IMR-90 (cell line): Measurements from ENCODE around the gene PSMD6. TPM values are rescaled to one million over a fixed set of nuclear protein-coding genes. Genes with fewer than 3 reads are reported as not detected.

Experiments used
- ATAC-seq: fragments of 200-7000 bp; cut with Tn5 transposase; 2 replicates; pipeline ENCODE4 v1.9.1; 2020; ENCODE audit warnings: low read depth, mild to moderate bottlenecking, moderate library complexity
- BruUV-seq: library from RNA; stranded (reverse); fragments of 400-500 nt; replicated peaks from 2 replicates; lab custom pipeline; 2021; lab: Mats Ljungman, UMichigan
- CTCF ChIA-PET: fragments of 300-600 bp; formaldehyde crosslinking; extraction: SDS; loops from one replicate; lab custom pipeline; 2021; ENCODE audit warnings: antibody characterized with exemption; lab: Yijun Ruan, JAX
- POLR2A ChIA-PET: fragments of 300-600 bp; sonication (Branson Sonifier 250); formaldehyde crosslinking; loops from one replicate; lab custom pipeline; 2022; ENCODE audit warnings: antibody characterized with exemption; ENCODE audit not compliant: unreplicated experiment; lab: Charles Lee
- DNase-seq: peaks from one replicate; pipeline ENCODE4 v3.0.0; 2013
- H2AFZ ChIP-seq: replicated peaks from 2 replicates; pipeline ENCODE3; 2013; ENCODE audit warnings: low read length, mild to moderate bottlenecking; ENCODE audit not compliant: poor library complexity
- H2AK5ac ChIP-seq: 2 replicates; pipeline ENCODE4 v1.6.1; 2013; ENCODE audit warnings: low read depth, low read length, inconsistent platforms
- H2AK9ac ChIP-seq: replicated peaks from 2 replicates; pipeline ENCODE3; 2013; ENCODE audit warnings: mild to moderate bottlenecking, low read depth, low read length, moderate library complexity; ENCODE audit not compliant: poor library complexity
- H2BK120ac ChIP-seq: 2 replicates; pipeline ENCODE4 v1.6.1; 2013; ENCODE audit warnings: low read depth, low read length, inconsistent platforms
- H2BK15ac ChIP-seq: 3 replicates; pipeline ENCODE4 v1.6.1; 2013; ENCODE audit warnings: low read depth, low read length, inconsistent platforms
- H2BK20ac ChIP-seq: 2 replicates; pipeline ENCODE4 v1.6.1; 2013; ENCODE audit warnings: low read depth, mild to moderate bottlenecking, inconsistent platforms, low read length, moderate library complexity
- H2BK5ac ChIP-seq: 2 replicates; pipeline ENCODE4 v1.6.1; 2013; ENCODE audit warnings: mild to moderate bottlenecking, low read depth, low read length, inconsistent platforms; ENCODE audit not compliant: poor library complexity, severe bottlenecking
- H3K14ac ChIP-seq: replicated peaks from 2 replicates; pipeline ENCODE4 v1.6.1; 2013; ENCODE audit warnings: low read depth, low read length, inconsistent platforms
- H3K18ac ChIP-seq: 2 replicates; pipeline ENCODE4 v1.6.1; 2013; ENCODE audit warnings: low read depth, low read length, control low read depth
- H3K23ac ChIP-seq: 2 replicates; pipeline ENCODE4 v1.6.1; 2013; ENCODE audit warnings: low read depth, low read length, inconsistent platforms
- H3K27ac ChIP-seq: 2 replicates; pipeline ENCODE4 v1.5.1; 2013; ENCODE audit warnings: mild to moderate bottlenecking, control low read depth, low read length; ENCODE audit not compliant: insufficient read depth
- H3K27me3 ChIP-seq: 2 replicates; pipeline ENCODE4 v1.6.1; 2013; ENCODE audit warnings: low read length; ENCODE audit not compliant: control insufficient read depth, insufficient read depth
- H3K36me3 ChIP-seq: 2 replicates; pipeline ENCODE4 v1.6.1; 2013; ENCODE audit warnings: low read length, mixed read lengths; ENCODE audit not compliant: control insufficient read depth, insufficient read depth
- H3K4ac ChIP-seq: 2 replicates; pipeline ENCODE4 v1.6.1; 2013; ENCODE audit warnings: low read depth, low read length, inconsistent platforms
- H3K4me1 ChIP-seq: 2 replicates; pipeline ENCODE4 v1.6.1; 2013; ENCODE audit warnings: low read length, mixed read lengths; ENCODE audit not compliant: control insufficient read depth, insufficient read depth
- H3K4me2 ChIP-seq: 2 replicates; pipeline ENCODE4 v1.6.1; 2013; ENCODE audit warnings: low read depth, mild to moderate bottlenecking, control low read depth, low read length, moderate library complexity
- H3K4me3 ChIP-seq: 2 replicates; pipeline ENCODE4 v1.5.1; 2013; ENCODE audit warnings: low read depth, mild to moderate bottlenecking, control low read depth, low read length, moderate library complexity; ENCODE audit not compliant: insufficient read depth
- H3K56ac ChIP-seq: 2 replicates; pipeline ENCODE4 v1.6.1; 2013; ENCODE audit warnings: low read length, inconsistent platforms; ENCODE audit not compliant: insufficient read depth; ENCODE audit errors: extremely low read depth
- H3K79me1 ChIP-seq, 2 experiments: 2 replicates each; pipeline ENCODE4 v1.6.1; 2013; ENCODE audit warnings: low read length in 2 of 2, inconsistent platforms in 1 of 2, low read depth in 1 of 2
- H3K9ac ChIP-seq: 2 replicates; pipeline ENCODE4 v1.6.1; 2013; ENCODE audit warnings: low read depth, low read length, control low read depth
- H3K9me1 ChIP-seq: 2 replicates; pipeline ENCODE4 v1.6.1; 2013; ENCODE audit warnings: low read length, inconsistent platforms; ENCODE audit not compliant: insufficient read depth
- H3K9me3 ChIP-seq: 2 replicates; pipeline ENCODE4 v1.6.1; 2013; ENCODE audit warnings: low read length; ENCODE audit not compliant: control insufficient read depth, insufficient read depth
- H4K20me1 ChIP-seq: 2 replicates; pipeline ENCODE4 v1.6.1; 2013; ENCODE audit warnings: low read length, inconsistent platforms; ENCODE audit not compliant: insufficient read depth
- H4K5ac ChIP-seq: 2 replicates; pipeline ENCODE4 v1.6.1; 2013; ENCODE audit warnings: mild to moderate bottlenecking, low read depth, low read length, control low read depth
- H4K8ac ChIP-seq, 2 experiments: 2 replicates each; pipeline ENCODE4 v1.6.1; 2013; ENCODE audit warnings: low read depth in 2 of 2, low read length in 2 of 2, control low read depth in 1 of 2, inconsistent platforms in 1 of 2
- H4K91ac ChIP-seq: 2 replicates; pipeline ENCODE4 v1.6.1; 2013; ENCODE audit warnings: low read depth, low read length, inconsistent platforms; ENCODE audit not compliant: insufficient read depth
- CEBPB ChIP-seq: IDR thresholded peaks from 2 replicates; pipeline ENCODE4 v1.6.1; 2012; ENCODE audit warnings: low read depth, low read length, improper control_type of control experiment
- FOS ChIP-seq: fragments of 150-350 bp; IDR thresholded peaks from 2 replicates; pipeline ENCODE4 v1.6.1; 2016; ENCODE audit warnings: low read depth, low read length
- MAFK ChIP-seq: IDR thresholded peaks from 2 replicates; pipeline ENCODE4 v1.6.1; 2012; ENCODE audit warnings: low read depth, low read length, improper control_type of control experiment
- MXI1 ChIP-seq: IDR thresholded peaks from 2 replicates; pipeline ENCODE4 v1.6.1; 2012; ENCODE audit warnings: low read depth, mild to moderate bottlenecking, low read length, moderate library complexity, borderline replicate concordance
- NFE2L2 ChIP-seq: fragments of 150-350 bp; IDR thresholded peaks from 2 replicates; pipeline ENCODE4 v1.6.1; 2016; ENCODE audit warnings: low read depth, mild to moderate bottlenecking, low read length
- POLR2A ChIP-seq: IDR thresholded peaks from 2 replicates; pipeline ENCODE4 v1.6.1; 2012; ENCODE audit warnings: mild to moderate bottlenecking, low read depth, low read length
- RAD21 ChIP-seq: IDR thresholded peaks from 2 replicates; pipeline ENCODE4 v1.6.1; 2012; ENCODE audit warnings: low read length, improper control_type of control experiment
- RFX5 ChIP-seq: IDR thresholded peaks from 2 replicates; pipeline ENCODE4 v1.8.0; 2012; ENCODE audit warnings: low read depth, mild to moderate bottlenecking, low read length, moderate library complexity
- dilution Hi-C: fragments of 300-500 bp; cut with HindIII; formaldehyde crosslinking; loops from one replicate; pipeline ENCODE4 v1.14.3; 2018; ENCODE audit warnings: low sequenced_read_pairs; ENCODE audit not compliant: unreplicated experiment
- in situ Hi-C: fragments of 300-500 bp; cut with MboI; formaldehyde crosslinking; loops from 3 replicates; pipeline ENCODE4 v1.14.3; 2019; ENCODE audit warnings: low sequenced_read_pairs, inconsistent platforms, mixed read lengths
- intact Hi-C: fragments of 100-400 bp; cut with micrococcal nuclease; formaldehyde crosslinking; loops from 2 replicates; pipeline ENCODE4 v1.10.0; 2022
- polyA plus RNA-seq, 3 experiments: library from polyadenylated mRNA; depleted of rRNA; stranded (reverse); fragments of >200 nt; gene quantifications; 2 replicates each; pipeline ENCODE4 v1.2.3, GENCODE V29; 2012; ENCODE audit warnings: low replicate concordance in 1 of 3
- total RNA-seq: library from RNA; depleted of rRNA; stranded (reverse); fragments of >200 nt; gene quantifications from 2 replicates; pipeline ENCODE4 v1.2.3, GENCODE V29; 2012
- TF ChIP-seq, protein P1 (sequence below): conservative IDR thresholded peaks from 2 replicates; pipeline ENCODE4 v1.5.1; 2012; ENCODE audit warnings: mild to moderate bottlenecking, low read depth, low read length, improper control_type of control experiment
- TF ChIP-seq, protein P2 (sequence below): fragments of 150-350 bp; IDR thresholded peaks from 2 replicates; pipeline ENCODE4 v1.6.1; 2017; ENCODE audit warnings: mild to moderate bottlenecking, antibody characterized with exemption, low read length, low read depth

PSMD6 gene
- total and polyA plus RNA-seq, 2 of the 4 experiments (the other 2 are of a cell fraction) = 86.6 to 91.8 TPM

GRCh38 chr3:64053117-64053516 is 29.8 kb upstream of the PSMD6 start:
- Histone ChIP-seq H3K14ac (no peak overlapping the region), H3K4me1 (no peaks in the 10 kb centered on the region; the same call in 1 of the 2 replicates), H4K8ac (no peak overlapping the region), H2AK9ac (no peak overlapping the region), H2BK15ac (no peak overlapping the region), H3K36me3 (no peaks in the 10 kb centered on the region), H2AFZ (no peak overlapping the region), H3K9me1 (peaks cover 15% of the 10 kb centered on the region), H3K4me2 (no peak overlapping the region), H3K27ac (no peak overlapping the region), H3K9me3 (0 out of 2 replicates have a peak, but pooled peaks cover 3% of the 10 kb centered on the region), H3K4me3 (no peak overlapping the region), H2BK20ac (no peak overlapping the region), H2BK5ac (no peak overlapping the region), H4K91ac (no peak overlapping the region), H2AK5ac (no peak overlapping the region), H2BK120ac (no peak overlapping the region), H3K56ac (no peak overlapping the region), H4K20me1 (no peaks in the 10 kb centered on the region), H3K9ac (no peak overlapping the region), H3K18ac (no peak overlapping the region), H3K27me3 (no peaks in the 10 kb centered on the region), H4K5ac (no peak overlapping the region), H3K4ac (no peak overlapping the region), H3K23ac (no peak overlapping the region), H3K79me1 (no peaks in the 10 kb centered on the region)
- CTCF ChIA-PET = no interaction called here
- no peak for TF ChIP-seq POLR2A
- TF ChIP-seq NFE2L2 = no peak
- TF ChIP-seq RFX5 = no peak
- no peak for TF ChIP-seq CEBPB
- TF ChIP-seq, protein P1, sequence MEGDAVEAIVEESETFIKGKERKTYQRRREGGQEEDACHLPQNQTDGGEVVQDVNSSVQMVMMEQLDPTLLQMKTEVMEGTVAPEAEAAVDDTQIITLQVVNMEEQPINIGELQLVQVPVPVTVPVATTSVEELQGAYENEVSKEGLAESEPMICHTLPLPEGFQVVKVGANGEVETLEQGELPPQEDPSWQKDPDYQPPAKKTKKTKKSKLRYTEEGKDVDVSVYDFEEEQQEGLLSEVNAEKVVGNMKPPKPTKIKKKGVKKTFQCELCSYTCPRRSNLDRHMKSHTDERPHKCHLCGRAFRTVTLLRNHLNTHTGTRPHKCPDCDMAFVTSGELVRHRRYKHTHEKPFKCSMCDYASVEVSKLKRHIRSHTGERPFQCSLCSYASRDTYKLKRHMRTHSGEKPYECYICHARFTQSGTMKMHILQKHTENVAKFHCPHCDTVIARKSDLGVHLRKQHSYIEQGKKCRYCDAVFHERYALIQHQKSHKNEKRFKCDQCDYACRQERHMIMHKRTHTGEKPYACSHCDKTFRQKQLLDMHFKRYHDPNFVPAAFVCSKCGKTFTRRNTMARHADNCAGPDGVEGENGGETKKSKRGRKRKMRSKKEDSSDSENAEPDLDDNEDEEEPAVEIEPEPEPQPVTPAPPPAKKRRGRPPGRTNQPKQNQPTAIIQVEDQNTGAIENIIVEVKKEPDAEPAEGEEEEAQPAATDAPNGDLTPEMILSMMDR = no peak
- TF ChIP-seq MXI1 = no peak
- TF ChIP-seq RAD21 = no peak
- no peak for TF ChIP-seq MAFK
- TF ChIP-seq FOS = no peak
- TF ChIP-seq, protein P2, sequence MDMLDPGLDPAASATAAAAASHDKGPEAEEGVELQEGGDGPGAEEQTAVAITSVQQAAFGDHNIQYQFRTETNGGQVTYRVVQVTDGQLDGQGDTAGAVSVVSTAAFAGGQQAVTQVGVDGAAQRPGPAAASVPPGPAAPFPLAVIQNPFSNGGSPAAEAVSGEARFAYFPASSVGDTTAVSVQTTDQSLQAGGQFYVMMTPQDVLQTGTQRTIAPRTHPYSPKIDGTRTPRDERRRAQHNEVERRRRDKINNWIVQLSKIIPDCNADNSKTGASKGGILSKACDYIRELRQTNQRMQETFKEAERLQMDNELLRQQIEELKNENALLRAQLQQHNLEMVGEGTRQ = no peak
- ATAC-seq (no peak), DNase-seq (no peak)
- POLR2A ChIA-PET = no interaction called here
- dilution Hi-C loops (no loop called here), intact Hi-C loops (no loop called here), in situ Hi-C loops (no loop called here)
- BruUV-seq = no TSS peak
